Astrocyte of the hippocampus (primary cell): ENCODE measurements around the gene FAM111B.
A peak's percentile ranks its signal among the peaks of the same experiment; 100 is the strongest.
"Not testable (repeated sequence)": the region's sequence is repeated elsewhere in the genome, so short reads cannot be mapped to it uniquely, and the experiment has no call there.

Experiments
- DNase-seq: peaks from one replicate; pipeline ENCODE4 v3.0.0; 2011; ENCODE audit warnings: low read depth, low spot score

FAM111B gene

GRCh38 chr11:59102259-59102765 is 4.7 kb upstream of the FAM111B start:
- peak; percentile 48 for DNase-seq

- DNase-seq, result peak; percentile 1
Measured at GRCh38 chr11:59107721-59108120, 684 bp downstream of the FAM111B start.

- DNase-seq, result no peak
Measured at GRCh38 chr11:59112494-59112893, 5.5 kb downstream of the FAM111B start.

- DNase-seq, result no peak
Measured at GRCh38 chr11:59114344-59114743, 7.3 kb downstream of the FAM111B start.

- DNase-seq, result no peak
Measured at GRCh38 chr11:59115553-59115952, 8.5 kb downstream of the FAM111B start.

- DNase-seq, result no peak
Measured at GRCh38 chr11:59117774-59118173, 10.7 kb downstream of the FAM111B start.

GRCh38 chr11:59119826-59120225 is 12.8 kb downstream of the FAM111B start:
- no peak for DNase-seq

- peak; percentile 91 for DNase-seq
Measured at GRCh38 chr11:59135648-59136461, 28.8 kb downstream of the FAM111B start.

- not testable (repeated sequence) for DNase-seq
Measured at GRCh38 chr11:59136551-59136950, 29.5 kb downstream of the FAM111B start.

GRCh38 chr11:59137190-59137589 is 30.2 kb downstream of the FAM111B start:
- no peak for DNase-seq

- DNase-seq, result peak; percentile 7
Measured at GRCh38 chr11:59138643-59139042, 31.6 kb downstream of the FAM111B start.

GRCh38 chr11:59141191-59141590 is 34.2 kb downstream of the FAM111B start:
- DNase-seq, result no peak

GRCh38 chr11:59141673-59142460 is 34.8 kb downstream of the FAM111B start:
- DNase-seq, result peak; percentile 40

GRCh38 chr11:59142530-59143507 is 35.8 kb downstream of the FAM111B start, which contains the start of gene FAM111A:
Gene FAM111A, plus strand, starts transcription at chr11:59142856. Its CDS starts 6,017 bp downstream, at chr11:59148873.
- peak; percentile 94 for DNase-seq

GRCh38 chr11:59144096-59144495 is 37.1 kb downstream of the FAM111B start:
- peak; percentile 16 for DNase-seq

GRCh38 chr11:59144579-59145345 is 37.7 kb downstream of the FAM111B start:
- DNase-seq, result peak; percentile 89

- no peak for DNase-seq
Measured at GRCh38 chr11:59145534-59145933, 38.5 kb downstream of the FAM111B start.

GRCh38 chr11:59151761-59152160 is 44.7 kb downstream of the FAM111B start:
- DNase-seq, result no peak

- no peak for DNase-seq
Measured at GRCh38 chr11:59152312-59152951, 45.4 kb downstream of the FAM111B start.

GRCh38 chr11:59154610-59155009 is 47.6 kb downstream of the FAM111B start:
- DNase-seq, result no peak
